GM10266 (cell line): Measurements from ENCODE around the gene EGLN1.

ENCODE experiments used
- DNase-seq: peaks from one replicate; pipeline ENCODE4 v3.0.0; 2012; ENCODE audit errors: extremely low spot score
- CTCF ChIP-seq: IDR thresholded peaks from 2 replicates; pipeline ENCODE4 v1.5.1; 2012; ENCODE audit warnings: mild to moderate bottlenecking, low read depth; ENCODE audit not compliant: control insufficient read depth, insufficient read depth; ENCODE audit errors: missing control alignments

EGLN1 gene

DNA sequence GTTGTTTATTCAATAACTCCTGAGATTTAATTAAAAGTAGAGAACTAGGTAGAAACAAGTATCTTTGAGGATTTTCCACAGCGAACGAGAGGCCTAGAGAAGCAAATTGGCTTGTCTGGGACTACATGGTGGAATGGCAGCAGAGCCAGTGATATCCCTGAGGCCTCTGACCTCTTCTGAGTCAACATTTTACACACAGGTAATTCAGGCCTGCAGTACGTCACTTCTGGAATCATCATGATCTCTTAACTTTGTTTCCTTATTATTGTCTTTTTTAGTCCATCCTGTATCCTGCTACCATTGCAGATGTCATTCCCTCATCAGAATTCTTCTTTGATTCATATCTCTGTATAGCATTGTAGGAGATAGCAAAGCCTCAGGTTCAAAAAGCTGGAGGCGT, 74.1 kb downstream of the EGLN1 start:
- no peak for TF ChIP-seq CTCF
- no peak for DNase-seq

DNA sequence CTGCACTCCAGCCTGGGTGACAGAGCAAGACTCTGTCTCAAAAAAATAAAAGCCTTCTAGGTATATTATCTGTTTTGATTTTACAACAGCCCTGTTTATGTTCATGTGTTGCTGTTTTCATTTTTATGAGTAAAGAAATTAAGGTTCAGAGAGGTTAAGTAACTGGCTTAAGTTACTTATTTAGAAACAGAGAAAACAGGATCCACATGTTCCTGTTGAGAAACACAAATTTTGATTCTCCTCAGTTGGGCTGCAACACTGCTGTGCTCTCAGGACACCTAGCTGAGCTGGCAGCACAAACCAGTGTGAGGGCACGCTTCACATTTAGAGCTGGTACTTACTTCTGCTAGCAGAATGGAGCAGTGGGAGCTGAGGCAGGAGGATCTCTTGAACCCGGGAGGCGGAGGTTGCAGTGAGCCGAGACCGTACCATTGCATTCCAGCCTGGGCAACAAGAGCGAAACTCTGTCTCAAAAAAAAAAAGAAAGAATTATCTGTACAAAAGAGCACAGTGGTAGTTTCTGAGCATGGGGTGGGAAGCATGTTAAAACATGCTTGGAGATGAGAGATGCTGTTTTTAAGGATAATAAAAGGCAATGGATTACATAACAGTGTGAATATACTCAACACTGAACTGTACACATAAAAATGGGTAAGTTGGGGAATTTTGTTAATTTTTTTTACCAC, 81.6 kb downstream of the EGLN1 start:
- DNase-seq: no peak
- TF ChIP-seq CTCF: no peak

- peak; percentile 87 for DNase-seq
- no peak for TF ChIP-seq CTCF
These were observed 83.6 kb downstream of the EGLN1 start, which contains the start of gene SPRTN for GRCh38 chr1:231338270-231339128. SPRTN (plus strand) TSS chr1:231338293; CDS start chr1:231338384, 91 bp downstream.

GRCh38 chr1:231337472-231338269, 84.4 kb downstream of the EGLN1 start, which contains the start of gene EXOC8:
EXOC8 (minus strand) TSS chr1:231337852; CDS start chr1:231337745, 107 bp downstream.
- no peak for TF ChIP-seq CTCF
- peak; percentile 94 for DNase-seq

DNA sequence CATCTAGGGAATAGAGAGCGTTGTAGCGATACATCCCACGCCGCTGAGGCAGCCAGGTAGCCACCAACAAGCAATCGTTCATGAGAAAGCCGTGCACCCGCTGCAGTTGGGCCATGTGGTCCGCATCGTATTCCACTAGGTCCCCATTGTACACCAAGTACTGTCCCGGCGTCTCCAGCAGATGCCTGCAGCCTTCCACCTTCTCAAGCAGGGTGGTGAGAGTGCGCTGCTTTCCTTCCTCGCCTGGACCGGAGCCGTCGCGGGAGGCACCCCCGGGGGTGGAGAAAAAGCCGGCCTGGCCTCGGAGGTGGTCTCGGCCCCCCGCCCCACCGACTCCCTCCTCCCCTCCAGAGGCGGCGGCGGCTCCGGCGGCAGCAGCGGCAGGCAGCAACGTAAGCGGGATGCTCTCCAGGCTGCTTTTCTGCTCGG, 85.0 kb downstream of the EGLN1 start:
- DNase-seq: no peak
- no peak for TF ChIP-seq CTCF

- DNase-seq: no peak
- TF ChIP-seq CTCF: no peak
These were observed 86.2 kb downstream of the EGLN1 start for GRCh38 chr1:231335663-231336602.
